GM12891 (cell line): ENCODE data around the gene AHDC1.

Experiments
- POLR2A ChIP-seq: IDR thresholded peaks from 2 replicates; pipeline ENCODE4 v1.6.1; 2011; ENCODE audit warnings: low read depth, low read length, control low read depth
- POLR2AphosphoS5 ChIP-seq: IDR thresholded peaks from 2 replicates; pipeline ENCODE4 v1.6.1; 2011; ENCODE audit warnings: low read depth, low read length, control low read depth
- SPI1 ChIP-seq: IDR thresholded peaks from 2 replicates; pipeline ENCODE4 v1.6.1; 2011; ENCODE audit warnings: low read depth, low read length, control low read depth
- TAF1 ChIP-seq: IDR thresholded peaks from 2 replicates; pipeline ENCODE4 v1.6.1; 2011; ENCODE audit warnings: low read depth, low read length, control low read depth

GRCh38 chr1:27520651-27521050 lies 83.3 kb downstream of the AHDC1 start:
- TF ChIP-seq POLR2A (no peak), POLR2AphosphoS5 (no peak), SPI1 (no peak), TAF1 (no peak)
